GM18517 (cell line): ENCODE measurements around the gene ISG15.
"Not testable (repeated sequence)": the region's sequence is repeated elsewhere in the genome, so short reads cannot be mapped to it uniquely, and the experiment has no call there.

Experiments used
- ATAC-seq: cut with Tn5 transposase; IDR thresholded peaks from one replicate; pipeline ENCODE4 v1.9.1; 2021; ENCODE audit warnings: mild to moderate bottlenecking, moderate library complexity; ENCODE audit not compliant: unreplicated experiment

The ISG15 gene

DNA sequence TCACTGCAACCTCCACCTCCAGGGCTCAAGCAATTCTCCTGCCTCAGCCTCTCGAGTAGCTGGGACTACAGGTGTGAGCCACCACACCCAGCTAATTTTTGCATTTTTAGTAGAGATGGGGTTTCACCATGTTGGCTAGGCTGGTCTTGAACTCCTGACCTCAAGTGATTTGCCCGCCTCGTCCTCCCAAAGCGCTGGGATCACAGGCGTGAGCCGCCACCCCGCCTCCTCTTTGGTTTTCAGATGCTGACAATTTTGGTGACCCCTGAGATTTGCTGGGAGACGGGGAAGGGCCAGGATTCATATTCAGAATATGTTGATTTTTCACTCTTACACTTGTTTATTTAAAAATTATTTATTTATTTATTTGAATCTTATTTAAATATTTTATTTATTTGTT lies 3.2 kb upstream of the ISG15 start:
- ATAC-seq, result not testable (repeated sequence)

- ATAC-seq, result no peak
These were observed 1.8 kb upstream of the ISG15 start for GRCh38 chr1:1011396-1011949.

GRCh38 chr1:1012736-1013104 lies 577 bp upstream of the ISG15 start:
- ATAC-seq, result not testable (repeated sequence)

- no peak for ATAC-seq
These were observed 788 bp downstream of the ISG15 start for GRCh38 chr1:1013922-1014648.

- no peak for ATAC-seq
These were observed 1.7 kb downstream of the ISG15 start for GRCh38 chr1:1014799-1015681.

- not testable (repeated sequence) for ATAC-seq
These were observed 4.4 kb downstream of the ISG15 start for GRCh38 chr1:1017397-1018320.

- not testable (repeated sequence) for ATAC-seq
These were observed 5.0 kb downstream of the ISG15 start for GRCh38 chr1:1018321-1018685.

DNA sequence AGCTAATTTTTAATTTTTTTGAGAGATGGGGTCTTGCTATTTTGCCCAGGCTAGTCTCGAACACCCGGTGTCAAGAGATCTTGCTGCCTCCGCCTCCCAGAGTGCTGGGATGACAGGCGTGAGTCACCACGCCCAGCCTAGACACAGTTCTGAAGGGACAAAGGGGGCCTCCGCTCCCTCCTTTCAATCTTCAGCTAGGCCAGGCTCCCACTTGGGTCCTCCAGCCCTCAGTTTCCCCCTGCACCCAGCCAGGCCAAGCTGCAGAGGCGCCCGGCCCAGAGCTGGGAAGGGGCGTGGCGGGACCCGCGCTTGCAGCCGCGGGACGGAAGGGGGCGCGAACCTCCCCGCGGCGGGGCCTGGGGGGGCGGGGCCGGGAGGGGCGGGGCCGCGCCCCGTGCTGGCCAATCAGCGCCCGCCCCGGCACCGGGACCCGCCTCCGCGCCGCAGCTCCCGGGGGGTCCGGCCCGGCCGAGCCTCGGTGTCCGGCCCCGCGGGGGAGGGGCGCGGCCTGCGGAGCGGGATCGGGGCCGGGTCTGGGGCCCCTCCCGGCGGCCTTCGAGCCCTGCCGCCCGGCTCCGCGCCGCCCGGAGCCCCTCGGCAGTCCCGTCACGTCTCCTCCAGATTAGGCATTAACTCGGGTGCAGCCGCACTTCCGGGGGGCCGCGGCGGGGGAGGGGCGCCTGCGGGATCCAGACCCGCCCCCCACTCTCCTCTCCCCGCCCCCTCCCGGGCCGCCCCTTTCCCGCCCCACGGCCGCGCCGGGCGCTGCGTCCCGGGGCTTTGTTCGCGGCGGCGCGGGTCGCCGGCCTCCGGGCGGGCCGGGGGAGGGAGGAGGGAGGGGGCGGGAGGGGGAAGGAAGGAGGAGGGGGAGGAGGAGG lies 6.1 kb downstream of the ISG15 start:
- peak; percentile 62 for ATAC-seq

DNA sequence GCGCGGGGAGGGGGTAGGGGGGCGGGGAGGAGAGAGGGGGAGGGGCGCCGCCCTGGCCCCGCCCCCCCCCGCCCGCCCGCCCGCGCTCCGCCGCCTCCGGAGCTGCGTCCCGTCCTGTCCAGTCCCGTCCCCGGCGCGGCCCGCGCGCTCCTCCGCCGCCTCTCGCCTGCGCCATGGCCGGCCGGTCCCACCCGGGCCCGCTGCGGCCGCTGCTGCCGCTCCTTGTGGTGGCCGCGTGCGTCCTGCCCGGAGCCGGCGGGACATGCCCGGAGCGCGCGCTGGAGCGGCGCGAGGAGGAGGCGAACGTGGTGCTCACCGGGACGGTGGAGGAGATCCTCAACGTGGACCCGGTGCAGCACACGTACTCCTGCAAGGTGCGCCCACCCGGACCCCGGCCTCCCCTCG lies 6.7 kb downstream of the ISG15 start, which contains the start of gene AGRN:
Gene AGRN (plus strand): TSS at position 121 of the 405 bp plus-strand sequence. CDS start 53 bp downstream, at position 174.
- ATAC-seq, result peak; percentile 17

DNA sequence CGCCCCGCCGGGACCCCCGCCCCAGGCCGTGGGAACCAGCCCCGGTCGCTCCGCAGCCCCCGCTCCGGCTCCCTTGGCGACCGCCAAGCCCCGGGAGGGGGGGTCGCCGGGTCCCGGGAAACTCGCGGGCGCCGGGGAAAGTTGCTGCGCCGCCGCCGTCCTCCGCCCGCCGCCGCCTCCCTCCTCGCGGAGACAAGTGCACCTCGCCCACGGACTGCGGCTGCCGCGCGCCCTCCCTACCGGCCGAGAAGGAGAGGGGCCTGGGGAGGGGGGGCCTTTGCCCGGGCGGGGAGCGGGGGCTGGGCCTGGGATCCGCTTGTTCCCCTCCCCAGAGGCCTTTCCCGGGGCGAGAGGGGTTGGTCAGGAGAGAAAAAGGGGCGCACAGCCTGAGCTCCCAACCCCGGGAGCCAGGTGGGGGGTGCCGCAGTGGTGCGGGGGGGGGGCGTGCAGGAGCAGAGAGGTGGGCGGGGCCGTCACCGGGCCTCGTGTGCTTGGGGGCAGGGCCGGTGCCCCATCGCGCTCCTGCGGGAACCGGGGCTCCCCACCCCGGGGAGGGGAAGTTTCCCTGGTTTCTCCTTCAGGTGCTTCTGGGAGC lies 7.2 kb downstream of the ISG15 start:
- peak; percentile 19 for ATAC-seq

- no peak for ATAC-seq
These were observed 8.0 kb downstream of the ISG15 start for GRCh38 chr1:1021010-1021919.

GRCh38 chr1:1021920-1022259 lies 8.6 kb downstream of the ISG15 start:
- no peak for ATAC-seq

- no peak for ATAC-seq
These were observed 9.2 kb downstream of the ISG15 start for GRCh38 chr1:1022302-1023009.

- no peak for ATAC-seq
These were observed 10.4 kb downstream of the ISG15 start for GRCh38 chr1:1023700-1024099.

DNA sequence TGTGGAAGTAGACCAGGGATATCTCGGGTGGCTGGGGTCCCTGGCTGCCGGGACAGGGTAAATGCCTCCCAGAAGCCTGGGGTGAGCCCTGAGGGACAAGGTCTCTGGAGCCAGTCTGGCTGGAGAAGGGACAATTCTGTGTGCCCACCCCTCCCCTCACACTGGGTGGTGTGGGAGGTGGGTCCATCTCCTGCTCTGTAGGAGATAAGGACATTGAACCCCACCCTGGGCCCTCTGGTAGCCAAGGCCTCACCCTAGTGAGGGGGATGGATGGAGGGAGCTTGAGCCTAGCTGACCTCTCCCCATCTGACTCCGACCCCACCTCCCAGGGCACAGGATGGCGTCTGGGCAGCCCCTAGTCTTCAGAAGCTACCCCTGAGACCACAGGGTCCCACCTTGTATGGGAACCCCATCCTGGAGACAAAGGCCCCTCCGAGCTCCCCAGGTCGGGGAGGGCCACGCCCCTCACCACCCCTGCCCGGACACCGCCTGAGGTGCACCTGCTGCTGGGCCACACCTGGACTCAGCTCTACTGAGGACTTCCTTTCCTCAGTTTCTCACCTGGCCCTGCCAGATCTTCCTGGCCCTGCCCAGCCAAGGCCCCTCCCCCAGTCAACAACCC lies 11.0 kb downstream of the ISG15 start:
- ATAC-seq, result no peak

- ATAC-seq, result no peak
These were observed 11.7 kb downstream of the ISG15 start for GRCh38 chr1:1024771-1025699.
